Activated T-cell treated with anti-CD3 and anti-CD28 coated beads, Interleukin-2, amount 50 U/mL, for 24 hours (primary cell): ENCODE data around the gene APLF.
A peak's percentile ranks its signal among the peaks of the same experiment; 100 is the strongest.
"Not testable (repeated sequence)": the region's sequence is repeated elsewhere in the genome, so short reads cannot be mapped to it uniquely, and the experiment has no call there.

Source experiments
- DNase-seq: peaks from one replicate; pipeline ENCODE4 v3.0.0-alpha.2; 2020
- H3K27ac Mint-ChIP-seq: 2 replicates; pipeline ENCODE4 v1.8.0; 2020; ENCODE audit warnings: mild to moderate bottlenecking, mixed read lengths
- H3K27me3 Mint-ChIP-seq: 2 replicates; pipeline ENCODE4 v1.8.0; 2020; ENCODE audit warnings: mixed read lengths
- H3K36me3 Mint-ChIP-seq: 2 replicates; pipeline ENCODE4 v1.8.0; 2020; ENCODE audit warnings: low read depth, mixed read lengths
- H3K4me1 Mint-ChIP-seq: 2 replicates; pipeline ENCODE4 v1.8.0; 2020; ENCODE audit warnings: low read depth, mixed read lengths
- H3K4me3 Mint-ChIP-seq: 2 replicates; pipeline ENCODE4 v1.8.0; 2020; ENCODE audit warnings: mild to moderate bottlenecking, moderate library complexity, mixed read lengths
- H3K9me3 Mint-ChIP-seq: 2 replicates; pipeline ENCODE4 v1.8.0; 2020; ENCODE audit warnings: mixed read lengths

Gene APLF

GRCh38 chr2:68482296-68482820 lies 15.0 kb downstream of the APLF start:
- no peaks in the 10 kb centered on the region for H3K4me1 Mint-ChIP-seq

GRCh38 chr2:68483011-68483410 lies 15.6 kb downstream of the APLF start:
- Mint-ChIP-seq H3K36me3 (no peaks in the 10 kb centered on the region), H3K27ac (no peak overlapping the region), H3K4me1 (peaks cover 2% of the 10 kb centered on the region), H3K4me3 (no peak overlapping the region), H3K9me3 (no peaks in the 10 kb centered on the region), H3K27me3 (no peaks in the 10 kb centered on the region)
- DNase-seq: no peak

More at GRCh38 chr2:68482296-68482820, 15.0 kb downstream of the APLF start:
- no peak for DNase-seq
- H3K4me3 Mint-ChIP-seq: no peak overlapping the region
- H3K9me3 Mint-ChIP-seq: no peaks in the 10 kb centered on the region
- peaks cover 3% of the 10 kb centered on the region for H3K36me3 Mint-ChIP-seq
- no peak overlapping the region for H3K27ac Mint-ChIP-seq
- no peaks in the 10 kb centered on the region for H3K27me3 Mint-ChIP-seq

DNA sequence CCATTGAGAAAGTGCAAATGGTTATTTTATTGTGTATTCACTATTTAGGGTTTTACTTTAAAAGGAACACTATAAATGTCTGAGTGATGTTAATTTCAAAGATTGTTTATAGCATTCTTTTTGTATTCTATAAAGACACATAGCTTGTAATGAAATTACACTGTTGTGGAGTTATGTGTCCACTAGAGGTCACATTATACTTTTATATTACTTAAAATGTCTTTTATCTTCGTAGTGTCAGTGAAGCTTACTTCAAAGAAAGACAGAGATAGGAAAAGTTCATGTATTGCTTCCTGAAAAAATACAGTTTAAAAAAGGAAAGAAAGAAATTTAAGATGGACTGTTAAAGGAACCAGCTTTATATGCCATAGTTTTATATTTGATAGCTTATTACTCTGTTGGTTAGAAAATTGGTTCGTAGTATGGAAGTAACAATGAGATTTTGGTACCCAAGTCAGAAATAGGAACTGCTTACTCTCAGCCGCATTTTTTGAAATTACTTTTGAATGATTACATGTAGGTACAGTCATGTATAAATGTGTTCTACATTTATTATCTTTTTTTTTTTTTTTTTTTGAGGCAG lies 20.5 kb downstream of the APLF start:
- Mint-ChIP-seq H3K27ac (no peak overlapping the region), H3K4me3 (no peak overlapping the region), H3K9me3 (no peaks in the 10 kb centered on the region), H3K36me3 (no peaks in the 10 kb centered on the region), H3K4me1 (peaks cover 5% of the 10 kb centered on the region), H3K27me3 (no peaks in the 10 kb centered on the region)
- DNase-seq: no peak

DNA sequence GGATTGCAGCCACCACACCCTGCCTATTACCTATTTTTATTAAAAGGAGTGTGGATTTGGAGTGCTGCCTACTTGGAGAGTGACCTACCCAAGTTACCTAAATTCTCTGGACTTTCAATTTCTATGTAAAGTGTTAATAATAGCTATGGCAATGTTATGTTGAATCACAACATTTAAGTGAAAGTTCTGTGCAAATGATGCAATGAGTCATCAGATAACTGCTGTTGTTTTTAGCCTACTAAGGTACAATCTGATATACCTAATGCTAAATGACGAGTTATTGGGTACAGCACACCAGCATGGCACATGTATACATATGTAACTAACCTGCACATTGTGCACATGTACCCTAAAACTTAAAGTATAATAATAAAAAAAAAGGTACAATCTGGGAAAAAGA lies 21.2 kb downstream of the APLF start:
- not testable (repeated sequence) for DNase-seq, H3K27ac Mint-ChIP-seq, H3K4me3 Mint-ChIP-seq, H3K27me3 Mint-ChIP-seq, H3K36me3 Mint-ChIP-seq, H3K9me3 Mint-ChIP-seq, H3K4me1 Mint-ChIP-seq

GRCh38 chr2:68489282-68489681 lies 21.9 kb downstream of the APLF start:
- H3K9me3 Mint-ChIP-seq: no peaks in the 10 kb centered on the region
- H3K4me1 Mint-ChIP-seq: peaks cover 5% of the 10 kb centered on the region
- DNase-seq: no peak
- no peak overlapping the region for H3K4me3 Mint-ChIP-seq
- no peaks in the 10 kb centered on the region for H3K36me3 Mint-ChIP-seq
- H3K27me3 Mint-ChIP-seq: no peaks in the 10 kb centered on the region
- H3K27ac Mint-ChIP-seq: no peak overlapping the region

DNA sequence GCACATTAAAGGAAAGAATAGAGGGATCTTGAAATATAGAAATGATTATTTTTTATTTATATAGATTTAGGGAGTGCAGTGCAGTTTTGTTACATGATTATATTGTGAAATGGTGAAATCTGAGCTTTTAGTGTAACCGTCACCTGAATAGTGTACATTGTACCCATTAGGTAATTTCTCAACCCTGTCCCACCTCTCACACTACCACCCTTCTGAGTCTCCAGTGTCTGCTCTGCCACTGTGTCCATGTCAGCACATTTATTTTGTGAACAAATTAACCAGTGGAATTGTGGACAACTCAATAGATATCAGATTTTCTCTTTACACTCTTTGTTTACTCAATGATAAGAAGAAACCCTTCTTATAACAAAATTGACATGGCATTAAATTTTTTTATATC lies 24.2 kb downstream of the APLF start:
- Mint-ChIP-seq H3K9me3 (peaks cover 6% of the 10 kb centered on the region), H3K36me3 (peaks cover 14% of the 10 kb centered on the region), H3K27me3 (no peaks in the 10 kb centered on the region), H3K4me1 (peaks cover 5% of the 10 kb centered on the region), H3K27ac (no peak overlapping the region), H3K4me3 (no peak overlapping the region)
- no peak for DNase-seq

GRCh38 chr2:68499133-68499532 lies 31.7 kb downstream of the APLF start:
- peaks cover 18% of the 10 kb centered on the region for H3K36me3 Mint-ChIP-seq
- H3K27ac Mint-ChIP-seq: no peak overlapping the region
- peaks cover 11% of the 10 kb centered on the region for H3K9me3 Mint-ChIP-seq
- no peak overlapping the region for H3K4me3 Mint-ChIP-seq
- no peaks in the 10 kb centered on the region for H3K4me1 Mint-ChIP-seq
- DNase-seq: no peak
- no peaks in the 10 kb centered on the region for H3K27me3 Mint-ChIP-seq

DNA sequence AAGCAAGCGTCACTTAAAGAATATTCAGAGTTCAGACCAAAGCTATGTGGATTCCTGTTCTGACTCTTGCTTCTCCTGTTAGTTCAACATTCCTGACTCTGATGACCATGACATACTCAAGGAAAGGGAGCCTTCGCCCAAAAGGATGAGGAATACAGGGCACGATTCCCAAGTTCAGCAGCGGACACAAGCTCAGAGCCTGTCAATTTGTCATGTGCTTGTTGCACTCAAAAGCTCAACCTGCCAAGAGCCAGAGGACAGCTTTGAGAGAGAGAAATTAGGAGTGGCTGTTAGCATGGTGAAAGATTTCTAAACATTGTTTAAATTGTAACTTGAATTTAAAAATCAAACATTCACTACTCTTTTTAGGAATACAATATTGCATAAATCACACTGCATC lies 33.3 kb downstream of the APLF start:
- no peak for DNase-seq
- H3K27me3 Mint-ChIP-seq: no peaks in the 10 kb centered on the region
- peaks cover 4% of the 10 kb centered on the region for H3K4me1 Mint-ChIP-seq
- H3K4me3 Mint-ChIP-seq: no peak overlapping the region
- peaks cover 9% of the 10 kb centered on the region for H3K36me3 Mint-ChIP-seq
- peaks cover 10% of the 10 kb centered on the region for H3K9me3 Mint-ChIP-seq
- H3K27ac Mint-ChIP-seq: no peak overlapping the region

DNA sequence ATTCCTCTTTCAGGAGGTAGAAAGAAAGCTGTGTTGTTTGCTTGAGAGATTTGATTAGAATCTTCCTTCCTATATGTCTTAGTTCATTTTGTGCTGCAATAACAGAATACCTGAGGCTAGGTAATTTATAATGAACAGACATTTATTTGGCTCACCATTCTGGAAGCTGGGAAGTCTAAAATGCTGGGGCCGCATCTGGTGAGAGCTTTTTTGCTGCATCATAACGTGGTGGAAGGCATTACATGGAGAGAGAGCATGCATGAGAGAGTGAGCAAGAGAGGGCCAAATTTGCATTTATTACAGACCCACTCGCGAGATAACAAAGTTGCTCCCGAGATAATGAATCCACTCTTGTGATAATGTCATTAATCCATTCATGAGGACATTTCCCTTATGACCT lies 34.4 kb downstream of the APLF start:
- DNase-seq: no peak

DNA sequence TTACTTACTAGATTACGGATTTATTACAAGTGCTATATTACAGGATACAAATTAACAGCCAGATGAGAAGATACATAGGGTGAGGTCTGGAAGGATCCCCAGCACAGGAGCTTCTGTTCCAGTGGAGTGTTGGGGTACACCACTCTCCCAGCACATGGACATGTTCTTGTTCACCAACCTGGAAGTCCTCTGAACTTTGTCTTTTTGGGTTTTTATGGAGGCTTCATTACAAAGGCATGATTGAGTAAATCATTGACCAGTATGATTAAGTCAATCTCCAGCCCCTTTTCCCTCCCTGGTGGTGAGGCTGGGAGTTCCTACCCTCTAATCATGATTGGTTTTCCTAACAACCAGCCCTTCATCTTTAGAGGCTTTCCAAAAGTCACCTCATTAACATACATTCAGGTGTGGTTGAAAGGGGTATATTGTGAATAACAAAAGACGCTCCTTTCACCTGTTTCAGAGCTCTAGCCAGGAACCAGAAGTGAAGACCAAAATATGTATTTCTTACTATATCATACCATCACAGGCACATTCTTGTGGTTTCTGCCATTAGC lies 38.3 kb downstream of the APLF start:
- no peak overlapping the region for H3K27ac Mint-ChIP-seq
- H3K4me3 Mint-ChIP-seq: no peak overlapping the region
- H3K36me3 Mint-ChIP-seq: peaks cover 7% of the 10 kb centered on the region
- H3K4me1 Mint-ChIP-seq: peaks cover 15% of the 10 kb centered on the region
- H3K9me3 Mint-ChIP-seq: no peaks in the 10 kb centered on the region
- no peaks in the 10 kb centered on the region for H3K27me3 Mint-ChIP-seq
- no peak for DNase-seq

More for the DNA sequence above, 34.4 kb downstream of the APLF start:
- Mint-ChIP-seq H3K27ac (no peak overlapping the region), H3K9me3 (peaks cover 4% of the 10 kb centered on the region), H3K4me1 (peaks cover 14% of the 10 kb centered on the region), H3K36me3 (peaks cover 3% of the 10 kb centered on the region), H3K4me3 (no peak overlapping the region), H3K27me3 (no peaks in the 10 kb centered on the region)

DNA sequence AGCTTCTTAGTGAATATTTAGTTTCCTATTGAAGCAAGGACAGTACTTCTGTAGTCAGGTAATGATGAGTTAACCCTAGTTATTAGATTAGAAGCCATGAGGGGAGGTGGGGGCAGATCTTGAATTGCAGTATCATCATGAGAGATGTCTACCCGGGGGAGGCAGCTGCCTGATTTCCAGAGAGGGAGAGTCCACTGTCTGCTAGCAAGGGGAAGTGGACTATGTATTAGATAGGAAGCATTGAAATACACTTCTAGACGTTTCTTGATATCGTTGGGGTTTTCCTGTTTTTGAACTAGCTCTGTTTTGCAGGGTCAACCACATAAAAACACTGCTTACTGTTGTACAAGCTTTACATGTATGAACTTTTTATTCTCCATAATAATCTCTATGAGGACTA lies 38.8 kb downstream of the APLF start:
- Mint-ChIP-seq H3K36me3 (peaks cover 7% of the 10 kb centered on the region), H3K4me3 (no peak overlapping the region), H3K27ac (peak overlapping the region; percentile 4), H3K27me3 (no peaks in the 10 kb centered on the region), H3K9me3 (no peaks in the 10 kb centered on the region), H3K4me1 (peaks cover 15% of the 10 kb centered on the region)
- DNase-seq: no peak

GRCh38 chr2:68512326-68512725 lies 44.9 kb downstream of the APLF start:
- Mint-ChIP-seq H3K27ac (no peak overlapping the region), H3K4me1 (no peaks in the 10 kb centered on the region), H3K9me3 (peaks cover 5% of the 10 kb centered on the region), H3K27me3 (no peaks in the 10 kb centered on the region), H3K4me3 (no peak overlapping the region), H3K36me3 (peaks cover 10% of the 10 kb centered on the region)
- DNase-seq: no peak

GRCh38 chr2:68512966-68513365 lies 45.6 kb downstream of the APLF start:
- Mint-ChIP-seq H3K9me3 (peaks cover 5% of the 10 kb centered on the region), H3K4me1 (no peaks in the 10 kb centered on the region), H3K4me3 (no peak overlapping the region), H3K36me3 (peaks cover 10% of the 10 kb centered on the region), H3K27ac (no peak overlapping the region), H3K27me3 (no peaks in the 10 kb centered on the region)
- no peak for DNase-seq

DNA sequence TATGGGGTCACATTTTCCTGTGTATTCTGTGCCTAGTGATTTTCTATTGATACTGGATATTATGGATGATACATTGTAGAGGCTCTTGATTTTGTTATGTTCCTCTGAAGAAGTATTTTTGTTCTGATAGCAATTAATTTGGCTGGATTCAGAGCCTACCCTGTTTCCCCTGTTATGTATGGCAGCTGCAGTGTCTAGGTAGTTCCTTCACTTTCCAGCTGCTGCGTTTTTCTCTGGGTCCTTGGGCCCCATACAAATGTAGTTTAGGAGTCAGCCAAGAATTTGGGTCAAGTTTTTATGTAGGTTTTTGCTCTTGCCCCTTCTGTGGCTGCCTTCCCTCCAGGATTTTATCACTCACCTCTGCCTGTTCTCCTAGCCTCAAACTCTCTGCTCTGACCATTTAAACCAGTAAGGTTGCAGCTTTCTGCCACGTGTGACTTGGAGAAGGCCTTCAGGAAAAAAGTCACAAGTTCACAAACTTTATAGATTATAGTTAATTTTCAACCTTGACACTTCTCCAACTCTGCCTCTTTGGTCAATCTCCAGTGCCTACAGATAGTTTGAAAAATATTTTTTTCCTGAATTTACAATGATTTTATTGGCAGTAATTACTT lies 47.0 kb downstream of the APLF start:
- no peaks in the 10 kb centered on the region for H3K27me3 Mint-ChIP-seq
- H3K27ac Mint-ChIP-seq: no peak overlapping the region
- DNase-seq: no peak
- H3K9me3 Mint-ChIP-seq: peaks cover 5% of the 10 kb centered on the region
- no peaks in the 10 kb centered on the region for H3K4me1 Mint-ChIP-seq
- peaks cover 3% of the 10 kb centered on the region for H3K36me3 Mint-ChIP-seq
- no peak overlapping the region for H3K4me3 Mint-ChIP-seq
